Esophagus squamous epithelium (tissue), 5 donors: ENCODE results near the gene TTYH3. TPM values are rescaled to one million over a fixed set of nuclear protein-coding genes. Genes with fewer than 3 reads are reported as not detected.

ENCODE experiments used
- DNase-seq: peaks from one replicate; lab custom pipeline; 2025; lab: John Stamatoyannopoulos, UW
- H3K27ac ChIP-seq, 4 donors: fragments of 200-600 bp; sonication (generic); one replicate each; pipeline ENCODE4 v1.5.1; 2016 to 2019; ENCODE audit warnings: mild to moderate bottlenecking in 1 of 4
- H3K27me3 ChIP-seq, 4 donors: fragments of 200-600 bp; sonication (generic); 1 replicate in 3 of 4; 2 replicates in 1 of 4; pipeline versions ENCODE4 v1.5.1 to v1.6.0; 2017 to 2021; ENCODE audit warnings: antibody characterized with exemption in 1 of 4
- H3K36me3 ChIP-seq, 3 donors: fragments of 200-600 bp; sonication (generic); one replicate each; pipeline ENCODE4 v1.5.1; 2016 to 2019
- H3K4me1 ChIP-seq, 3 donors: fragments of 200-600 bp; sonication (generic); one replicate each; pipeline ENCODE4 v1.5.1; 2017 to 2019
- H3K4me3 ChIP-seq, 4 donors: fragments of 200-600 bp; sonication (generic); 1 replicate in 3 of 4; 2 replicates in 1 of 4; pipeline ENCODE4 v1.5.1; 2016 to 2019; ENCODE audit warnings: mild to moderate bottlenecking in 2 of 4, moderate library complexity in 1 of 4
- H3K9me3 ChIP-seq, 3 donors: fragments of 200-600 bp; sonication (generic); one replicate each; pipeline ENCODE4 v1.5.1; 2016 to 2019
- POLR2A ChIP-seq, 4 donors: fragments of 450-650 bp; IDR thresholded peaks; one replicate each; pipeline ENCODE4 v1.6.1; 2017; ENCODE audit warnings: antibody characterized with exemption in 4 of 4, mild to moderate bottlenecking in 4 of 4, moderate library complexity in 3 of 4
- WGBS, 2 donors: methylation state at CpG; one replicate each; pipeline ENCODE4 v1.1.5; 2018; 5-methylcytosine and 5-hydroxymethylcytosine counted together
- intact Hi-C: fragments of 100-400 bp; cut with DNase I; formaldehyde crosslinking; loops from one replicate; pipeline ENCODE4 v1.15.0; 2022
- total RNA-seq, 4 donors: library from RNA; depleted of rRNA; stranded (reverse); fragments of >200 nt; gene quantifications; one replicate each; pipeline ENCODE4 v1.1.0, GENCODE V29; 2016
- TF ChIP-seq, protein P1 (sequence below), 6 experiments: fragments of 450-650 bp in 4 of 6; fragments of 200-600 bp in 2 of 6; sonication (generic) in 2 of 6; IDR thresholded peaks; one replicate each; pipeline ENCODE4 v1.5.1; 2016 to 2019; ENCODE audit warnings: antibody characterized with exemption in 6 of 6, mild to moderate bottlenecking in 4 of 6, moderate library complexity in 4 of 6
- donor health status: DM: yes; HTN: yes; CAD: no.

The TTYH3 gene
- total RNA-seq, 4 donors from 2014 or later, result 4.7 to 23.1 (median 10.2) TPM

DNA sequence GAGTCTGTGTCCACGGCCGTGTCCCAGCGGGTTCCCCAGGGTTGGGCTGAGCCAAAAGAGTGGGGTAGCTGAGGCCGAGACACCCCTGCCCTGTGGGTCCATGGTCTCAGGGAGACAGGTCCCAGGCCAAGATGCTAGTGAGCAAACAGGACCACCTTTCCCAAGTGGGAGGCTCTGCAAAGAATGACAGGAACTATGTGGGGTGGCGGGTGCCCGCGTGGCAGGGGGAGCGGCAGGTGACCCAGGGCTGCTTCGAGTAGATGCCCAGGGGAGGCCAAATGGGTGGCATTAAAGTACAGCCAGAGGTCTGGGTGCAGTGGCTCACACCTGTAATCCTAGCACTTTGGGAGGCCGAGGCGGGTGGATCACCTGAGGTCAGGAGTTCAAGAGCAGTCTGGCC lies 18.2 kb downstream of the TTYH3 start:
- 65 to 95% methylated on average over 2 to 7 of the region's 11 CpGs for WGBS, 2 donors
- no peak for DNase-seq
- intact Hi-C loops, result no loop called here
- H3K27me3 ChIP-seq, result no peaks in the 10 kb centered on the region
- H3K27ac ChIP-seq, result no peak overlapping the region
- H3K4me1 ChIP-seq, result peaks cover under 1 to 9% (median 1%) of the 10 kb centered on the region in 3 donors
- H3K9me3 ChIP-seq, result no peaks in the 10 kb centered on the region
- H3K4me3 ChIP-seq, result no peak overlapping the region
- TF ChIP-seq, protein P1, sequence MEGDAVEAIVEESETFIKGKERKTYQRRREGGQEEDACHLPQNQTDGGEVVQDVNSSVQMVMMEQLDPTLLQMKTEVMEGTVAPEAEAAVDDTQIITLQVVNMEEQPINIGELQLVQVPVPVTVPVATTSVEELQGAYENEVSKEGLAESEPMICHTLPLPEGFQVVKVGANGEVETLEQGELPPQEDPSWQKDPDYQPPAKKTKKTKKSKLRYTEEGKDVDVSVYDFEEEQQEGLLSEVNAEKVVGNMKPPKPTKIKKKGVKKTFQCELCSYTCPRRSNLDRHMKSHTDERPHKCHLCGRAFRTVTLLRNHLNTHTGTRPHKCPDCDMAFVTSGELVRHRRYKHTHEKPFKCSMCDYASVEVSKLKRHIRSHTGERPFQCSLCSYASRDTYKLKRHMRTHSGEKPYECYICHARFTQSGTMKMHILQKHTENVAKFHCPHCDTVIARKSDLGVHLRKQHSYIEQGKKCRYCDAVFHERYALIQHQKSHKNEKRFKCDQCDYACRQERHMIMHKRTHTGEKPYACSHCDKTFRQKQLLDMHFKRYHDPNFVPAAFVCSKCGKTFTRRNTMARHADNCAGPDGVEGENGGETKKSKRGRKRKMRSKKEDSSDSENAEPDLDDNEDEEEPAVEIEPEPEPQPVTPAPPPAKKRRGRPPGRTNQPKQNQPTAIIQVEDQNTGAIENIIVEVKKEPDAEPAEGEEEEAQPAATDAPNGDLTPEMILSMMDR (IDR thresholded peaks at IDR 0.05), result no peak
- TF ChIP-seq POLR2A (IDR thresholded peaks at IDR 0.05), result no peak
- peaks cover 0 to 44% (median 17%) of the 10 kb centered on the region in 3 donors for H3K36me3 ChIP-seq

DNA sequence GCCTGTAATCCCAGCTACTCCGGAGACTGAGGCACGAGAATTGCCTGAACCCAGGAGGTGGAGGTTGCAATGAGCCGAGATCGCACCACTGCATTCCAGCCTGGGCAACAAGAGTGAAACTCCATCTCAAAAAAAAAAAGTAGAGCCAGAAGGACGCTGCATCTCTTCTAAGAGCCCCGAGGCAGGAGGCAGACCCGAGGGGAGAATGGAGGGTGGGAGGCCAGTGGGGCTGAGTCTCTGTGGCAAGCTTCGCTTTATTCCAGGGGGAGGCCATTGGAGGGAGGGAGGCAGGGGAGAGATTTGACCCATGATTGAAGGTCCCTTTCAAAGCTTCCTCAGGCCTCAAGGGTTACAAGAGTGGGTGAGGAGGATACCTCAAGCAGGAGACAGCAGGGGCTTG lies 18.7 kb downstream of the TTYH3 start:
- H3K4me1 ChIP-seq, result peaks cover 0 to 4% (median 0%) of the 10 kb centered on the region in 3 donors
- H3K4me3 ChIP-seq, result no peak overlapping the region
- H3K9me3 ChIP-seq, result no peaks in the 10 kb centered on the region
- 39 to 90% methylated on average over 5 to 6 of the region's 8 CpGs for WGBS, 2 donors
- intact Hi-C loops, result no loop called here
- TF ChIP-seq, protein P1 (IDR thresholded peaks at IDR 0.05), result no peak
- no peak for TF ChIP-seq POLR2A (IDR thresholded peaks at IDR 0.05)
- no peak for DNase-seq
- no peak overlapping the region for H3K27ac ChIP-seq
- peaks cover 0 to 44% (median 17%) of the 10 kb centered on the region in 3 donors for H3K36me3 ChIP-seq
- no peaks in the 10 kb centered on the region for H3K27me3 ChIP-seq

DNA sequence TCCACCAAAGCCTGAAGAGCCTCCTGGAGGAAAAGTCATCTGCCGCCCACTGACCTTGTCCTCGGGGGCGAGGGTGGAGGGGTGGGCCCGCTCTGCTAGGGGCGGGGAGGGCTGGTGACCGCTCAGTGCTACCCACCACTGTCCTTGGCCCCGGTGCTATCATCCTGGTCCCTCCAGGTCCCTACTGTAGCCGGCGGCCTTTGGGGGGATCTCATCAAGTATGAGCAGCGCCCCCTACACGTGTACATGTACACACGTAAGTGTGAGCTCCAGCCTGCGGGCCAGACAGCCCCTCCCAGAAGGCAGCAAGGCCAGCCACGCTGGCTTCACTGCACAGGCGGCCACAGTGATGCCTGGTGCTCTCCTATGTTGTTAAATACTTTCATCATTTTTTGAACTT lies 19.6 kb downstream of the TTYH3 start:
- WGBS, 2 donors, result 61 to 82% methylated on average over 7 to 12 of the region's 15 CpGs
- no peak for DNase-seq
- Histone ChIP-seq H3K27ac (no peak overlapping the region), H3K9me3 (no peaks in the 10 kb centered on the region), H3K36me3 (peaks cover 0 to 52% (median 19%) of the 10 kb centered on the region in 3 donors), H3K4me1 (no peaks in the 10 kb centered on the region), H3K27me3 (no peaks in the 10 kb centered on the region), H3K4me3 (no peak overlapping the region)
- TF ChIP-seq POLR2A (IDR thresholded peaks at IDR 0.05), result no peak
- TF ChIP-seq, protein P1 (IDR thresholded peaks at IDR 0.05), result no peak
- intact Hi-C loops, result no loop called here

DNA sequence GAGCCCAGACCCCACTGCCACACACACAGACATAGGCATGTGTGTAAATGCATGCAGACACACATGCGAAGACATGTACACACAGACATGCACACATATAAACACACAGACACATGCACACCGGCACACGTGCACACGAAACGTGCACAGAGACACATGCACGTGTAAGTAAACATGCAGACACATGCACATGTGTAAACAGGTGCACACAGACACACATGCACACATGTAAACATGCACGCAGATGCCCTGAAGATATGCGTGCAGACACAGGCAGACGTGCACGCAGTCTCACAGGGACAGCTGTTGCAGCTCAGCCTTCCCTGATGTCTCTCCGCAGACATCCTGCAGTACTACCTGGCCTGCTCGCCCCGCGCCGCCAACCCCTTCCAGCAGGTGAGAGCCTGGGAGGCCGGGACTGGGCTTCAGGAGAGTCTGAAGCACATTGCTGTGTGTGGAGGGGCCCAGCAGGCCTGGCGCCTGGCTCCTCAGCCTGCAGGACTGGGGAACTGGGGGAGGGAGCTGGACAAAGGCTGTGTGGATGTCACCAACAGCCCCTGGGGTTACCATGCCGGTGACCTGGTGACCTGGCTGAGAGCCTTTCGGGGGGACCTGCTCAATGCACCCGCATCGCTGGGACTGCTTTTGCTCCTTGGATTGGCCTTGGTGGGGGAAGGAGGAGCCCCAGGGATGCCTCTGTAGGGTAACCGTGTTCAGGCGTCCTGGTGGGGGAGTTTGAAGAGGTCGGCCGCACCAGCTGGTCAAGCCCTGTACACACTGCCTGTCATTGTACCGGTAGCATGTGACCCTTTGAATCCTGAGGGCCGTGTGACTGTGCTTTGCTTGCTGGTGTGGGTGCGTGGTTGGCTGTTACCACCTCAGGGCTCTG lies 20.3 kb downstream of the TTYH3 start:
- Histone ChIP-seq H3K27ac (no peak overlapping the region), H3K36me3 (peaks cover 0 to 55% (median 24%) of the 10 kb centered on the region in 3 donors), H3K9me3 (no peaks in the 10 kb centered on the region), H3K4me3 (no peak overlapping the region), H3K4me1 (no peaks in the 10 kb centered on the region), H3K27me3 (no peaks in the 10 kb centered on the region)
- 92 to 93% methylated on average over 10 to 19 of the region's 28 CpGs for WGBS, 2 donors
- TF ChIP-seq, protein P1 (IDR thresholded peaks at IDR 0.05), result no peak
- TF ChIP-seq POLR2A (IDR thresholded peaks at IDR 0.05), result no peak
- intact Hi-C loops, result no loop called here
- DNase-seq, result no peak

DNA sequence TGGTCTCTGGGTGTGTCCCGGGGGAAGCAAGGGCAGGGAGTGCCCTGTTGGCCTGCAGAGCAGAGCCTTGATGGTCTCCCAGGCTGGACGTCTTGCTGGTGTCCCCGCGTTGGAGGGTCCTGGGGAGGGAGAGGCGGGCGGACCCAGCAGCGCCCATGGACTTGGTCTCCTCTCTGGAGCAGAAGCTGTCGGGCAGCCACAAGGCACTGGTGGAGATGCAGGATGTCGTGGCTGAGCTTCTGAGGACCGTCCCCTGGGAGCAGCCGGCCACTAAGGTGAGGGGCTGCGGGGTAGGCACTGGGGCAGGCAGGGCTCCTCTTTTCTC lies 20.9 kb downstream of the TTYH3 start:
- intact Hi-C loops, result no loop called here
- 100% methylated on average over 2 of the region's 12 CpGs; no CpG with 5 or more reads in 1 of the 2 donors for WGBS, 2 donors

More for the DNA sequence above, 20.9 kb downstream of the TTYH3 start:
- no peak for DNase-seq
- TF ChIP-seq POLR2A (IDR thresholded peaks at IDR 0.05), result no peak
- TF ChIP-seq, protein P1 (IDR thresholded peaks at IDR 0.05), result no peak
- Histone ChIP-seq H3K27me3 (no peaks in the 10 kb centered on the region), H3K36me3 (peaks cover 0 to 51% (median 18%) of the 10 kb centered on the region in 3 donors), H3K4me3 (no peak overlapping the region), H3K9me3 (no peaks in the 10 kb centered on the region), H3K4me1 (no peaks in the 10 kb centered on the region), H3K27ac (no peak overlapping the region)
